ENCODE measurements around the gene SCD. TPM values are rescaled to one million over a fixed set of nuclear protein-coding genes. Genes with fewer than 3 reads are reported as not detected.
"Not testable (repeated sequence)": the region's sequence is repeated elsewhere in the genome, so short reads cannot be mapped to it uniquely, and the experiment has no call there.

The SCD gene
- total RNA-seq (589 and 622 TPM in 2 replicates), polyA plus RNA-seq (213 and 282 TPM in 2 replicates)

GRCh38 chr10:100346765-100347567 lies at the start of gene SCD:
Gene SCD (plus strand): TSS chr10:100347233. CDS start chr10:100347505, 272 bp downstream.
- peaks cover 49% of the 10 kb centered on the region for H3K79me2 ChIP-seq
- peaks cover 36% of the 10 kb centered on the region for H3K4me1 ChIP-seq (ENCODE audit: insufficient read depth)
- peak within 1 kb of the TSS; percentile 81 for H3K4me3 ChIP-seq
- H3K27ac ChIP-seq = peak within 1 kb of the TSS; percentile 97
- peak; percentile 95 for DNase-seq (ENCODE audit: low spot score)
- no peaks in the 10 kb centered on the region for H3K9me2 ChIP-seq (replicated peaks; ENCODE audit: insufficient read depth)
- H4K20me1 ChIP-seq (ENCODE audit: insufficient read depth, poor library complexity, severe bottlenecking) = peaks cover 44% of the 10 kb centered on the region
- TF ChIP-seq EZH2phosphoT487 (IDR thresholded peaks at IDR 0.05; ENCODE audit: low read depth, severe bottlenecking, unreplicated experiment) = no peak
- TF ChIP-seq EZH2 (IDR thresholded peaks at IDR 0.05; ENCODE audit: borderline replicate concordance) = no peak
- TF ChIP-seq CTCF (IDR thresholded peaks at IDR 0.05; ENCODE audit: poor library complexity) = no peak
- H3K4me2 ChIP-seq = peak within 1 kb of the TSS; percentile 91
- no peaks in the 10 kb centered on the region for H3K9me3 ChIP-seq (ENCODE audit: low read depth)
- H3K27me3 ChIP-seq = no peaks in the 10 kb centered on the region
- H3K36me3 ChIP-seq (replicated peaks; ENCODE audit: insufficient read depth, low read depth) = no peaks in the 10 kb centered on the region
- WGBS (ENCODE audit: low lambda C conversion rate, missing lambda C conversion rate) = 2% methylated on average over 60 of the region's 73 CpGs
- H2AFZ ChIP-seq = peak within 1 kb of the TSS; percentile 38

- Histone ChIP-seq H3K27me3 (no peaks in the 10 kb centered on the region), H3K4me1 (ENCODE audit: insufficient read depth) (peaks cover 5% of the 10 kb centered on the region), H3K4me2 (no peak overlapping the region), H3K9me3 (ENCODE audit: low read depth) (no peaks in the 10 kb centered on the region), H3K4me3 (no peak overlapping the region), H3K36me3 (replicated peaks; ENCODE audit: insufficient read depth, low read depth) (no peaks in the 10 kb centered on the region), H4K20me1 (ENCODE audit: insufficient read depth, poor library complexity, severe bottlenecking) (no peaks in the 10 kb centered on the region), H3K79me2 (no peaks in the 10 kb centered on the region), H3K9me2 (replicated peaks; ENCODE audit: insufficient read depth) (no peaks in the 10 kb centered on the region), H3K27ac (no peak overlapping the region), H2AFZ (no peak overlapping the region)
- DNase-seq (ENCODE audit: low spot score) = no peak
- WGBS (ENCODE audit: low lambda C conversion rate, missing lambda C conversion rate) = 80% methylated on average over 9 of the region's 9 CpGs
- TF ChIP-seq CTCF (IDR thresholded peaks at IDR 0.05; ENCODE audit: poor library complexity) = no peak
- no peak for TF ChIP-seq EZH2phosphoT487 (IDR thresholded peaks at IDR 0.05; ENCODE audit: low read depth, severe bottlenecking, unreplicated experiment)
- TF ChIP-seq EZH2 (IDR thresholded peaks at IDR 0.05; ENCODE audit: borderline replicate concordance) = no peak
Observed at GRCh38 chr10:100297242-100297641, 49.8 kb upstream of the SCD start.

GRCh38 chr10:100301123-100301522 lies 45.9 kb upstream of the SCD start:
- not testable (repeated sequence) for H3K36me3 ChIP-seq (replicated peaks; ENCODE audit: insufficient read depth, low read depth)

GRCh38 chr10:100303724-100304319 lies 43.2 kb upstream of the SCD start:
- H3K27ac ChIP-seq = no peak overlapping the region
- peak; percentile 52 for DNase-seq (ENCODE audit: low spot score)
- H3K4me1 ChIP-seq (ENCODE audit: insufficient read depth) = no peaks in the 10 kb centered on the region
- H3K79me2 ChIP-seq = no peaks in the 10 kb centered on the region
- TF ChIP-seq CTCF (IDR thresholded peaks at IDR 0.05; ENCODE audit: poor library complexity) (peak; percentile 64), EZH2 (IDR thresholded peaks at IDR 0.05; ENCODE audit: borderline replicate concordance) (no peak), EZH2phosphoT487 (IDR thresholded peaks at IDR 0.05; ENCODE audit: low read depth, severe bottlenecking, unreplicated experiment) (no peak)
- 32% methylated on average over 7 of the region's 7 CpGs for WGBS (ENCODE audit: low lambda C conversion rate, missing lambda C conversion rate)
- H3K4me3 ChIP-seq = no peak overlapping the region
- H3K9me2 ChIP-seq (replicated peaks; ENCODE audit: insufficient read depth) = no peaks in the 10 kb centered on the region
- H3K27me3 ChIP-seq = peaks cover 19% of the 10 kb centered on the region
- no peak overlapping the region for H3K4me2 ChIP-seq
- H4K20me1 ChIP-seq (ENCODE audit: insufficient read depth, poor library complexity, severe bottlenecking) = no peaks in the 10 kb centered on the region
- H3K9me3 ChIP-seq (ENCODE audit: low read depth) = no peaks in the 10 kb centered on the region
- H3K36me3 ChIP-seq (replicated peaks; ENCODE audit: insufficient read depth, low read depth) = no peaks in the 10 kb centered on the region
- H2AFZ ChIP-seq = no peak overlapping the region

More at GRCh38 chr10:100301123-100301522, 45.9 kb upstream of the SCD start:
- not testable (repeated sequence) for H4K20me1 ChIP-seq (ENCODE audit: insufficient read depth, poor library complexity, severe bottlenecking); H3K4me1 ChIP-seq (ENCODE audit: insufficient read depth); H2AFZ ChIP-seq; DNase-seq (ENCODE audit: low spot score); H3K4me2 ChIP-seq; H3K9me2 ChIP-seq (replicated peaks; ENCODE audit: insufficient read depth); H3K27ac ChIP-seq; H3K4me3 ChIP-seq; H3K9me3 ChIP-seq (ENCODE audit: low read depth); H3K79me2 ChIP-seq
- 41% methylated on average over 5 of the region's 5 CpGs for WGBS (ENCODE audit: low lambda C conversion rate, missing lambda C conversion rate)
- H3K27me3 ChIP-seq = peaks cover 16% of the 10 kb centered on the region

Data from hepatocyte (in vitro differentiated cells).